NCI-H774 (cell line): ENCODE measurements around the gene FOXL3.

Experiments used
- DNase-seq: peaks from one replicate; lab custom pipeline; 2025; lab: John Stamatoyannopoulos, UW

FOXL3 gene

DNA sequence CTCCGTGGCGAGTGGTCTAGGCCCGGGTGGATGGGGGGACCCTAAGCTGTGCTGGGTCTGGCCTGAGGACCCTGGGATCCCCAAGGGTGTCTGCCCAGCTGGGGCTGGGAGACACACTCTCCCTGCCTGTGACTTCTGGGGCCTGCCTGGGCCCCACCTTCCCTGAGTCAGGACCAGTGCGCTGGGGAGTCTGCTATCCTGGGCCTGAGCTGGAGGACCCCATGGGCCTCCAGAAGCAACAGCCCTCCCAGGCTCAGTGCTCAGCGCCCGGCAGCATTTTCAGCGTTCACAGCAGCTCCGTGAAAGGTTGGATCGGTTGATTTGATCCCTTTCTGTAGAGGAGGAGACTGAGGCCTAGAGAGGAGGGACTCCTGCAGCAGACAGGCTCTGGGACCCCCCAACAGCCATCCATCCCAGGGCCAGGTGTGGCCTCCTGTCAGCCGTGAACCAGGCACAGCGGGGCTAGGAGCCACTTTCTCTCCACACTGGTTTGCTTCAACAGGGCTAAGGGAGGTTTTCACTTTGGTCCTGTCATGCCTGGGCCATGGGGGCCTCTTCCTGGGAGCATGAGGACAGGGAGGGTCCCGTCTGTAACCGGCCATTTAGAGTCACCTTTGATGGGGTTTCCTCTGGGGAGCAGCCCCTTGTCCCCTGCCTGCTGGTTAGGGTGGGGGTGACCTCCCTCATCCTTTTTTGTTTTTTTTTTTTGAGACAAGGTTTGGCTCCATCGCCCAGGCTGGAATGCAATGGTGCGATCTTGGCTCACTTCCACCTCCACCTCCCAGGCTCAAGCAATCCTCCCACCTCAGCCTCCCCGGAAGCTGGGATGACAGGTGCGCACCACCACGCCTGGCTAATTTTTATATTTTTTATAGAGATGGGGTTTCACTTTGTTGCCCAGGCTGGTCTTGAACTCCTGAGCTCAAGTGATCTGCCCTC, 12.4 kb downstream of the FOXL3 start:
- no peak for DNase-seq

DNA sequence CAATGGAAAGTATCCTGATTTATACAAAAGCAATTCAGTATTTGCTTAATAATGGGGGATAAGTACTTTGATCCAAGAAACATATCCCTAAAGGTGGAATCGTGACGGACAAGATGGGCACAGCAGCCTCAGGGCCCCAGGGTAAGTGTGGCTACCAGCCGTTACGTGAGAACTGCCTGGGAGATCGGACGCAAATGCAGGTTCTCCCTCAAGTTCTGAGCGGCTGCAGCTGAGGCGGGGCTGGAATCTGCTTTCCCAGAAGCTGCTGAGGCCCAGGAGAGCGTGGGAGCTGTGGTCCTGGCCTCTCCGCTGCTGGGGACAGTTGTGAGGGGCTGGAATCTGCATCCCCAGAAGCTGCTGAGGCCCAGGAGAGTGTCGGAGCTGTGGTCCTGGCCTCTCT, 13.5 kb downstream of the FOXL3 start:
- no peak for DNase-seq

DNA sequence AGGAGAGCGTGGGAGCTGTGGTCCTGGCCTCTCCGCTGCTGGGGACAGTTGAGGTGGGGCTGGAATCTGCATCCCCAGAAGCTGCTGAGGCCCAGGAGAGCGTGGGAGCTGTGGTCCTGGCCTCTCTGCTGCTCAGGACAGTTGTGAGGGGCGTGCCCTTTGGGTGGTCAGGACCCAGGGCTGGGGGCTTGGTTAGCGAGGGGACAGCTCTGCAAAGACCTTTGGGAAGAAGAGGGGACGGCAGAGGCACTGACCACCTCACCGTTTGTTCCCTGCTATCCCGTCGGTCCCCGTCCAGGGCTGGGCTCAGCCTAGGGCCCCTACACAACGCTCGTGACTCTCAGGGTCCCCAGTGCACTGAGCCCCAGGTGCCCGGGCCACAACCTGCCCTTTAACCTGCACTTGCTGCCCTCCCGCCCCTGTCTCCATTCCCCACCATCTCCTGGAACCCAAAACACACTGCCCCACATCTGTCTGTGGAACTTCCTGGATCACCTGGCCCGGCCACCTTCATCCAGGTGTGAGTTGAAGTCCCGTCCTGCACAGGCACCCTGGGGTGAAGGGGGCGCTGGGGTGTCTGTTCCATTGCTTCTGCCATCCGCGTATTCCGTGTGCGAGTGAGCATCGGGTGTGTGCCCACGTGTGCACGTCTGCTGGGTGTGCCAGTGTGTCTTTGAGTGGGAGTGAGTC, 14.1 kb downstream of the FOXL3 start:
- no peak for DNase-seq

DNA sequence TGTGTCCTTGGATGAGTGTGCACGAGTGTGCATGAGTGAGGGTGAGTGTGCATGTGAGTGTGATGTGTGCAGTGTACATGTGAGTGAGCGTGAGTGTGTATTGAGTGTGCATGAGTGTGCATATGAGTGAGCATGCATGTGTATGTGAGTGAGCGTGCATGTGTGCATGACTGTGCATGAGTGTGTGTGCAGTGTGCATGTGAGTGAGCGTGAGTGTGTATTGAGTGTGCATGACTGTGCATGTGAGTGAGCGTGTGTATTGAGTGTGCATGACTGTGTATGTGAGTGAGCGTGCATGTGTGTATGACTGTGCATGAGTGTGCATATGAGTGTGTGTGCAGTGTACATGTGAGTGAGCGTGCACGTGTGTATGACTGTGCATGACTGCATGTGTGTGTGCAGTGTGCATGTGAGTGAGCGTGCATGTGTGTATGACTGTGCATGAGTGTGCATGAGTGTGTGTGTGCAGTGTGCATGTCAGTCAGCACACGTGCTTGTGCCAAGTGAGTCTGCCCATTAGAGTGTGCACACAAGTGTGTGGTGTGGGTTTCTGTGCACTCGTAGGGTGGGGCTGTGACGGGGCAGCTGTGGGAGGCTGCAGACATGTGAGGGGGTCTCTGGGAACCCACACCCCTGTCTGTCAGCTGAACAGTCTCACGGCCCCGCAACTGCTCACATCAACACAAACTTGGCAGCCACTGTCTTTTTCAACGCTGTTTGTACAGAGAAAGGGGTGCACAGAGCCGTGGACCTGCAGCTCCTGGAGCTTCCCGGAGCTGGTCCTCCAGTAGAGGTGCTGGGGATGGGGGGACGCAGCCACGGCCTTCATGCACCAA, 14.8 kb downstream of the FOXL3 start:
- no peak for DNase-seq

DNA sequence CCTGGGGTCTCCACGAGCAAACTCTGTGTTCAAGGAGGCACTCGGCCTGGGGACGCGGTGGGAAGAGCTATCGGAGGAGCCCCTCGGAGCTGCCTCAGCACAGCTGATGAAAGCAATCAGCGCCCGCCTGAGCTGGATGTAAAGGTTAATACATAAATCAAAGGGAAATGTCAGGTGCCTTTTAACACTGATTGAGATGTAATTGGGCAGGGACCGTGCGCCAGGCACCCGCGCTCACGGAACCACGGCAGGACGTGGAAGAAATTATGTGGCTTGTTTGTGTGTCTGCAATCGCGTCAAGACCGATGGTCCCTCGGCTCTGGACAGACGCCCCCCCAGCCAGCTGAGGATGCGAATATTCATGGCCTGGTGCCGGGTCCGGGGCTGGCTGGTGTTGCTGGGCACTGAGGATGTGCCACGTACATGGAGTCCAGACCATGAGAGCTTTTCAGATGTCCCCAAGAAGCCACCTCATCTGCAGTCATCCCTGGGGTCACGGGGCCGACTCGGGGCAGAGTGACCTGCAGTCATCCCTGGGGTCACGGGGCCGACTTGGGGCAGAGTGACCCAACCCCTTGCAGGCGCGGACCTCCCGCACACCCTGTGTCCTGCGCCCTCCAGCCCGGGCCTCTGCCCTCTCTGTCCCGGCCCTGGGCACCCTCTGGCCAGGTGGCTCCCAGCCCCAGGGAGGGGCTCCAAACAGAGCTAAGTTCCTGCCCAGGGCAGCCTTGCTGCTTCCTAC, 15.6 kb downstream of the FOXL3 start:
- no peak for DNase-seq

DNA sequence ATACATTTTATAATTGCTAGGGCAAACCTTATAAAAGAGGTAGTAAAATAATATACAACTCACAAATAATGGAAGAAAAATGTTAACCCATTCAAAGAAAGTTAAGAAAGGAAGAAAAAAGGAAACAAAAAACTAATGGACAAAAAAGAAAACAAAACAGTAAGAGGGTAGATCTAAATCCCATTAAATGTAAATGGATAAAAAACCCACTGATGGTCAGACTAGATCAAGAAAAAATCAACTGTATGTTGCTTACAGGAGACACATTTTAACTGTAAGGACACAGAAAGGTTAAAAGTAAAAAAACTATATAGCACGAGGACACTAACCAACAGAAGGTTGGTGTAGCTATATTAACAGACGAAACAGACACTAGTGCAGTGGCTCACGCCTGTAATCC, 18.0 kb downstream of the FOXL3 start:
- no peak for DNase-seq

DNA sequence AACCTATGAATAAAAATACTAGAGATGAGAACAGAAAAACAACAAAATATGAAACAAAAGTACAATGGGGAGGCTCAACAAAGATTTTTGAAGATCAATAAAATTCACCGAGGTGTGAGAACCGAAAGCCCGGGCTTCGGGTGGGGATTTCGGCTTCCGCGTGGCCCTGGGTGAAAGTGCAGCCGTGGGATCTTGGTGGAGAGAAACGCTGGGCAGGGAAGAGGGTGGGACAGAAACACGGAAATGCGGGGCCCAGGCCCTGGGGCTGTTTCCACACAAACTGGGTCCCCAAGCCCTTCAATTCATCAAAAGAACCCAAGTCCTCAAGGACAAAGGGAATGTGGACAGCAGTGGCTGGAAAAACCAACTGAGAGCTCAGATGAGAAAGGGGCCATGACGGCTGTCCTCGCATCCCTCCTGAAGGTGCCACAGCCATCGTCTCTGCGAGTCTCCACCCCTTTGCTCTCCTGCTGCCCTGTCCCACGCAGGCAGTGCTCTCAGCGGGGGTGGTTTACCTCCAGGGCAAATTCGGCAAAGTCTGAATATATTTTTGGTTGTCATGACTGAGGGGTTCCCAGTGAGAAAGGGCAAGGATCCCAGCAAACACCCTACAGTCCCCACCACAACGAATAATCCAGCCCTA, 19.7 kb downstream of the FOXL3 start:
- no peak for DNase-seq

DNA sequence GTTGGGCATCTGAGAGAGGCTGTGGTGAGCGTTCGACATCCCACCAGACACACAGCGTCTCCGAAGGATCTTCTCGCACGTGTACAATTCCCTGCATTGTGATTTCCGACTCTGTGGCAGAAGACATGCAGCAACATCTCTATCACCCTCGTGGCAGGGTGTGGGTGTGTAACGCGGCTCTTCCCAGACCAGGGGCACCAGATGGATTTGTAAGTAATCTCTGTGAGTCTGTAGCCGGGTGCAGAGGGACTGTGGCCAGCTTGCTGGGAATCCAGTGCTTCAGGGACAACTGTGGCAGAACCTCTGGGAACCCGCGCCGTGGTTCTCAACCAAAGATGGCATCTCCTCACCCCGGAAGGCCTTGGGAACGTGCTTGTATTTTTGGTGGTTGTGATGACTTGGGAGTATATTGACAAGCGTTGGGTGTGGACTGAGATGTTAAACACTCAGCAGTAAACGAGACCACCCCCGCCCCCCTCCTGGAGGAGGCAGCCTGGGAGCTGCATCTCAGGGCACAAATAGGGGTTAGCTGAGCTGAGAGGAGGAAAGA, 21.2 kb downstream of the FOXL3 start:
- DNase-seq = no peak

DNA sequence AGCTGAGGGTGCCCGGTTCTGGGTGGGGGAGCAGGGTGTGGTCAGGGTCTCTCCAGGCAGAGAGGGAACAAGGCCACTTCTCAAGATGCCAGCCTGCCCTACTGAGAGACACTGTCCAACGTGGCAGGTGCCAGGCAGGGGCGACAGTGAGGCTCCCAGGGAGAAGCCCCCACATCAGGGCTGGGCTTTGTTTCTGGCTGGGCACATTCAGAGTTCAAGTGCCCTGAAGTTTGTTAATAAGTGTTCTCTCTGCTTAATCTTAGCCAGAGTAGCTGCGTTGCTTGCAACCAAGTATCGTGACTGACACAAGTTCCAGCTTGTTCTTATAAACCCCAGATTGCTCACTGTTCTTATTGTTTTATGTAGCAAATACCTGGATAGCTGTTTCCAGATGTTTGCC, 21.8 kb downstream of the FOXL3 start:
- no peak for DNase-seq

DNA sequence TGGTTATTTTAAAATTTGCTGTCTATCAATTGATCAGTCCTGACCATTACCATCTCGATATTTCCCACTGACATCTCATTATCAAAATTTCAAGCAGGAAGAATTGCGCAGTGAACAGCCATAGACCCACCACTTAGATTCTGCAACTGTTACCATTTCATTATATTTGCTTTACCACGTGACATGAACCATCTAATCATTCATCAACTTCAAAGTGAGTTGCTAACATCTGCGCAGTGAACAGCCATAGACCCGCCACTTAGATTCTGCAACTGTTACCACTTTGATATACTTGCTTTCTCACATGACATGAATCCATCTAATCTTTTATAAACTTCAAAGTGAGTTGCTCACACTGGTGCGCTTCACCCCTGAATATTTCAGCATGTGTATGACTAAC, 22.5 kb downstream of the FOXL3 start:
- no peak for DNase-seq

DNA sequence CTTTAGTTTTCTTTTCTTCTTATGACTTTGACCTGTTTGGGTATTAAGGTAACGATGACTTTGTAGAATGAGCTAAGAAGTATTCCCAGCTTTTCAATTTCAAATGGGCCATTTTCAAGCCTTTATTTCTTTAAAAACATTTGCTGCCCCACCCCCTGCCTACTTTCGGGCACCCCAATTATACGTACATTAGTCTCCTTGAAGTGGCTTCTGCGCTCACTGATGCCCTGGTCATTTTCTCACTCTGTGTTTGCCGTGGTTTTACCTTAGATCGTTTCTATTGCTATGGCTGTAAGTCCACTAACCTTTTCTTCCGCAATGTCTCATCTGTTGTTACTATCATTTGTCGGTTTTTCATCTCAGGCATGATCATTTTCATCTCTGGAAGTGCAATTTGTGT, 24.9 kb downstream of the FOXL3 start:
- DNase-seq = no peak

DNA sequence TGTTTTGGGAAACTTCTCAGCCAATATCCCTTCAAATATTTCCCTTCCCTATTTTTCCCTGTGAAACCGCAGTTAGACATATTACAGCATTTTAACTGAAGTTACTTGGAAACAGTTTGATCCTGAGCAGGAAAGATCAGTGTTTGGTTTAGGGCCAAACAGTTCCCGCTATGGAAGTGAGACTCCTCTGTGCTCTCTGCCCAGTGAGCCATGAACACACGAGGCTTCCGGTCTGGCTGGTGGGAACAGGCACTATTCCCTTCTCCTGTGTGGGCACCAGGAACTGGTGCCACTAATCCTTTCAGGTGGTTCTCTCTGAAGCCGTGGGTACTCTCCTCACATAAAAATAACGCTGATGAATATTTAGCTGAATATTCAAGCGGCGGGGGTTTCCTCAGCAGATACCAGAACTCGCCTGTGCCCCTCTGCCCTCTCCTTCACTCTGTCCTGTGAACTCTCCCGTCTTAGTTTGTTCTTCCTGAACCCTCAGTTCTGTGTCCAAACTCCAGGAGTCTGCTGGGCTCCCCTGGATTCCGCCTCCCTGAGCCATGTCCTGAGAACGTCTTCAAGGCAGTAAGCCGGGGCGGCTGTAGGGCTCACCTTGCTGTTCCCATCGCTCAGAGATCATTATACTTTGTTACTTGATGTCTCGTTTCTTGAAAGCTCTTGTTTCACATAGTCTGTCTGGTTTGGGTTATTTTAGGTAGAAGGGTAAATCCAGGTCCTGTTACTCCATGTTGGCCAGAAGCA, 25.7 kb downstream of the FOXL3 start:
- DNase-seq = no peak

DNA sequence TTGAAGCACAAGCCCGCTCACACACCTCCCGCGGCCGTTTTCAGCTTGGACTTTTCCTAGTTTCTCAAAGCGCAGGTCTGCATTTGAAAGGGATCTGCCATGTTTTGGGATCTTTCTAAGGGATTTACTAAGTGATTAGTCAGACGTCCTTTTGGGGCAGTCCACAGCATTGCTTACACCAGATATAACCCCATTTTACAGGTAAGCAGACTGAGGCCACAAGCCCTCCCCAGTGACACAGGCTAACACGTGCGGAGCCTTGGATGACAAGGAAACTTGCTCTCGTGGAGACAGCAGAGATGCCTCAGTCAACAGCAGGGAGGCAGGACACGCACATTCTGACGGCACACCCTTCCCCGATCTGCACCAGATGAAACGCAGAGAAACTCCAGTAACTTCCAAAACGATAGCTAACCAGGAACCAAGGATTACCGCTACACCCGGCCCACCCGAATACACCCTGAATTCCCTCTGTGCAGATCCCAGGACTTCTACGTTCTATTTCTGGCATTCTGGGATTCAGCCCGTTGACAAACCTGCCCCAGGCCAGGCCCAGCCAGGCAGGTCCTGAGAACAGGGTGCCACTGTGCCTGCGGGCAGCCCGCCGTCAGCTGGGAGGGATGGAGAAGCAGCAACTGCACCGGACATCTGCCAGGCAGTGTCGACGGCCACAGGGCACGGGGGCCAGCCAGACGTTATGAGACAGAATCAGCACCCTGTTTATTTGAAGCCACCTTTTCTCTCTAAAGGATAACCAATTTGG, 27.9 kb downstream of the FOXL3 start:
- DNase-seq = no peak

DNA sequence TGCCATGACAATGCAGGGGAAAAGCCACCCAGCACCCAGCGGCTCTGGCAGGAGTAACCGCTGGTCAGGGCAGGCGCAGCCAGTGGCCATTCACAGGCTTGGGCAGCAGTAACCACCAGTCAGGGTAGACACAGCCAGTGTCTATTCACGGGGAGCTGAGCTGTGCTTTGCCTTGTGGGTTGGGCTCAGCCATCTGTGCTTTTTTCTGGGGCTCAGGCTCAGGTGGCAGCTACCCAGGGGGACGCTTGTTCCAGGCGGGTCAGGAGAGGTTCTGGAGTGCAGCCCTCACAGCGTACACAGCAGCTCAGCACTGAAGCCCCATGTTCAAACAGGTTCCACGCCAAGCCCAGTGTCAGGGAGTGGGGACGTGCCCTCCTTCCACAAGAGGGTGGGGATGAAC, 28.5 kb downstream of the FOXL3 start:
- no peak for DNase-seq

DNA sequence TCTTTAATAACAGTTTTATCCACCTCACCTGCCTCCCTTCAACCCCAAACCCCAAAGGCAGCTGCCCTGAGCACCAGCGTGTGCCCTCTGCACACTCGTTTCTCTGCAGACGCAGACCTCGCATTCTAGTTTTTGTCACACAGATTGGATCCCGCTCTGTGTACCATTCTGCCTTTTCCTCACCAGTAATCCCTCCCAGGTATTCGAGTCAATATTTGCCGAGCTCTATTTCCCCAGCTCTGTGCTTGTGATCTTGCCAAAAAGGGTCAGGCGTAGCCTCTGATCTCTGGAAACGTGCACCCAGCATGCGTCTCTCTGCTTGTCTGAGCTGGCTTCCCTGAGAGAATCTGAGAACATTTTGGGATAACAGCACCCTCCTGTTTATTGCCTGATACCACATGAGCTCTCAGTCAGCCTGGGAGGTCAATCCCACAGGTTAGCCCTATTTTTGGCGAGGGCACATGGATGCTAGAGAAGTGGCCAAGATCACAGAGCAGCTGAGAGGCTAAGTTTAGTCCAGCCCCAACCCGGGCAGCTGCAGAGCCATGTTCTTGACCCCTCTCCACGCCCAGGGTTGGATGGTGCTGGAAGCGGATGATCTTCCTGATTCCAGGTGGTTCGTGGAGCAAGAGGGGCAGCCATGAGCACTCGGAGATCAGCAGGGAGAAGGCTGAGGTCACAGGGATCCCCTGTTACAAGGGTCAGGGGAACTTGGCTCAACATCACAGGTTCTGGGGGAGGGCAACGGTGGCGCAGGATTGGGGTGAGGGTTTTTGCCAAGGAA, 29.1 kb downstream of the FOXL3 start:
- no peak for DNase-seq

DNA sequence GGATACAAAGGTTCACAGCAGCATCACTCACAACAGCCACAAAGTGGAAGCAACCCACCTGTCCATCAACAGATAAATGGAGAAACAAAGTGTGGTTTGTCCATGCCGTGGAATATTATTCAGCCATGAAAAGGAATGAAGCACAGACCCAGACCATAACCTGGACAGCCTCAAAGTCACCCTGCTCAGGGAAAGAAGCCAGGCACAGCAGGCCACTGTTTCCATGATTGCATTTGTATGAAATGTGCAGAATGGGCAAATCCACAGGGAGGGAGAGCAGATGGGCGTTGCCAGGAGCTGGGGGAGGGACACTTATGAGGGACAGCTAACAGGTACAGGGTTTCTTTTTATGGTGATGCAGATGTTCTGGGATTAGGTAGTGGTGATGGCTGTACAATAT, 30.3 kb downstream of the FOXL3 start:
- no peak for DNase-seq

DNA sequence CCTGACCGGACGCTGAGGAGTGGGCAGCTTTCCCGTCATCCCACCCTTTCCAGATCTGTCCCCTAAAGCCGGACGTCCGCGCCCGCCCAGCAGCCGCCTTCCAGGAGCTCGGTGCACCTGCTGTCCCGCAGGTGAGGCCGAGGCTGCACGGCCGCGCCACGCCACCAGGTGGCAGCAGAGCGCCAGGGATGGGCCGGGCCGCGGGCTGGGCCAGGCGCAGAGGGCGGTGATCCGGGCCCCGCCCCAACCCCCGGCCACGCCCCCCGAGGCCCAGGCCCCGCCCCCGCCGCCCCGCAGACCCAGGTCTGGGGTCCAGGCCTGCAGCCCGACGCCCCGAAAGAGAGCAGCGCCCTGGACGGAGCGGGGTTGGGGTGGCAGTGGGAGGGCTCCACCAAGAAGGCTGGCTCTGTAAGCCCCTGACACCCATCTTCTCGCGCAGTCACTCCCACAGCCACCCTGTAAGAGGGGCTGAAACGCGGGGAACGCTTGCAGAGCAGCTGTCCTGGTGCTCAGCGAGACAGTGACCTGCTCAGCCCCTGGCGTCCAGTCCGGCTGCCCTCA, 32.2 kb downstream of the FOXL3 start:
- DNase-seq = peak; percentile 35

DNA sequence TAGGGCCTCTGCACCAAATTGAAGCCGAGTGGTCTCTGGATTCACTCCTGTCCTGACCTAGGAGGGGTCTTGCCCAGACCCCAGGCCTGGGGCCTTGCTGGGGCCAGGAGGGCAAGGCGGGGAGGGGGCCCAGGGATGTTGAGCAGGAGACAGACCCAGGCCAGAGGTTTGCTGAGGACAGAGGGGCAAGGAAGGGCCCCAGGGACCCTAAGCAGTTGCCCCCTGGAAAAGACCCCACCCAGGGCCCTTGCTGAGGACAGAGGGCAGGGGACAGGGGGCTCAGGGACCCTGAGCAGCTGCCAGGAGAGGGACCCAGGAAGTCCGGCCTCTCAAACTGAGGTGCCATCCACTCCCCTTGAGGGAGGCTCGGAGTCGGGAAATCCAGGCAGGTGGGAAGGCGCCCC, 32.7 kb downstream of the FOXL3 start:
- DNase-seq = no peak
